HG03135 (cell line): Measurements from ENCODE around the gene DIS3L2.
"Not testable (repeated sequence)": the region's sequence is repeated elsewhere in the genome, so short reads cannot be mapped to it uniquely, and the experiment has no call there.

Experiments
- ATAC-seq: cut with Tn5 transposase; IDR thresholded peaks from one replicate; pipeline ENCODE4 v1.9.1; 2021; ENCODE audit warnings: mild to moderate bottlenecking, moderate library complexity; ENCODE audit not compliant: unreplicated experiment

The DIS3L2 gene

GRCh38 chr2:232288489-232289030 is 327.0 kb downstream of the DIS3L2 start:
- ATAC-seq: no peak

GRCh38 chr2:232290668-232291067 is 329.2 kb downstream of the DIS3L2 start:
- ATAC-seq: no peak

- ATAC-seq: no peak
These were observed 329.8 kb downstream of the DIS3L2 start for GRCh38 chr2:232291343-232291742.

GRCh38 chr2:232292395-232293154 is 331.1 kb downstream of the DIS3L2 start:
- ATAC-seq: no peak

- ATAC-seq: no peak
These were observed 331.7 kb downstream of the DIS3L2 start for GRCh38 chr2:232293191-232293590.

- no peak for ATAC-seq
These were observed 334.5 kb downstream of the DIS3L2 start for GRCh38 chr2:232295971-232296370.

GRCh38 chr2:232296776-232297525 is 335.4 kb downstream of the DIS3L2 start:
- no peak for ATAC-seq

- no peak for ATAC-seq
These were observed 337.6 kb downstream of the DIS3L2 start for GRCh38 chr2:232299084-232299483.

- ATAC-seq: no peak
These were observed 338.6 kb downstream of the DIS3L2 start for GRCh38 chr2:232299927-232300674.

GRCh38 chr2:232300894-232301387 is 339.4 kb downstream of the DIS3L2 start:
- no peak for ATAC-seq

GRCh38 chr2:232304236-232304635 is 342.7 kb downstream of the DIS3L2 start:
- no peak for ATAC-seq

GRCh38 chr2:232306741-232307305 is 345.3 kb downstream of the DIS3L2 start:
- no peak for ATAC-seq

- no peak for ATAC-seq
These were observed 346.3 kb downstream of the DIS3L2 start for GRCh38 chr2:232307854-232308253.

- no peak for ATAC-seq
These were observed 347.5 kb downstream of the DIS3L2 start for GRCh38 chr2:232308986-232309385.

- ATAC-seq: no peak
These were observed 348.1 kb downstream of the DIS3L2 start for GRCh38 chr2:232309592-232309991.

GRCh38 chr2:232310121-232310520 is 348.6 kb downstream of the DIS3L2 start:
- ATAC-seq: no peak

GRCh38 chr2:232310696-232311095 is 349.2 kb downstream of the DIS3L2 start:
- no peak for ATAC-seq

- not testable (repeated sequence) for ATAC-seq
These were observed 352.1 kb downstream of the DIS3L2 start for GRCh38 chr2:232313645-232314044.

GRCh38 chr2:232315049-232315922 is 353.8 kb downstream of the DIS3L2 start:
- peak; percentile 86 for ATAC-seq

- ATAC-seq: no peak
These were observed 354.4 kb downstream of the DIS3L2 start for GRCh38 chr2:232315923-232316299.
